ENCODE results near the gene POT1.

The POT1 gene

GRCh38 chr7:124777268-124777667 is 152.4 kb downstream of the POT1 start:
- Mint-ChIP-seq H3K4me1 (peaks cover 9% of the 10 kb centered on the region), H3K9me3 (no peaks in the 10 kb centered on the region), H3K36me3 (ENCODE audit: low read depth) (no peaks in the 10 kb centered on the region), H3K27ac (no peak overlapping the region), H3K27me3 (ENCODE audit: low read depth, poor library complexity) (peaks cover 4% of the 10 kb centered on the region), H3K4me3 (no peak overlapping the region)
- no peak for DNase-seq
- TF ChIP-seq, protein P1, sequence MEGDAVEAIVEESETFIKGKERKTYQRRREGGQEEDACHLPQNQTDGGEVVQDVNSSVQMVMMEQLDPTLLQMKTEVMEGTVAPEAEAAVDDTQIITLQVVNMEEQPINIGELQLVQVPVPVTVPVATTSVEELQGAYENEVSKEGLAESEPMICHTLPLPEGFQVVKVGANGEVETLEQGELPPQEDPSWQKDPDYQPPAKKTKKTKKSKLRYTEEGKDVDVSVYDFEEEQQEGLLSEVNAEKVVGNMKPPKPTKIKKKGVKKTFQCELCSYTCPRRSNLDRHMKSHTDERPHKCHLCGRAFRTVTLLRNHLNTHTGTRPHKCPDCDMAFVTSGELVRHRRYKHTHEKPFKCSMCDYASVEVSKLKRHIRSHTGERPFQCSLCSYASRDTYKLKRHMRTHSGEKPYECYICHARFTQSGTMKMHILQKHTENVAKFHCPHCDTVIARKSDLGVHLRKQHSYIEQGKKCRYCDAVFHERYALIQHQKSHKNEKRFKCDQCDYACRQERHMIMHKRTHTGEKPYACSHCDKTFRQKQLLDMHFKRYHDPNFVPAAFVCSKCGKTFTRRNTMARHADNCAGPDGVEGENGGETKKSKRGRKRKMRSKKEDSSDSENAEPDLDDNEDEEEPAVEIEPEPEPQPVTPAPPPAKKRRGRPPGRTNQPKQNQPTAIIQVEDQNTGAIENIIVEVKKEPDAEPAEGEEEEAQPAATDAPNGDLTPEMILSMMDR (IDR thresholded peaks at IDR 0.05) = no peak

GRCh38 chr7:124776153-124776552 is 153.5 kb downstream of the POT1 start:
- peaks cover 4% of the 10 kb centered on the region for H3K27me3 Mint-ChIP-seq (ENCODE audit: low read depth, poor library complexity)
- no peak for DNase-seq
- H3K4me1 Mint-ChIP-seq = no peaks in the 10 kb centered on the region
- no peaks in the 10 kb centered on the region for H3K9me3 Mint-ChIP-seq
- TF ChIP-seq, protein P1 (IDR thresholded peaks at IDR 0.05) = no peak
- no peak overlapping the region for H3K27ac Mint-ChIP-seq
- no peaks in the 10 kb centered on the region for H3K36me3 Mint-ChIP-seq (ENCODE audit: low read depth)
- no peak overlapping the region for H3K4me3 Mint-ChIP-seq

DNA sequence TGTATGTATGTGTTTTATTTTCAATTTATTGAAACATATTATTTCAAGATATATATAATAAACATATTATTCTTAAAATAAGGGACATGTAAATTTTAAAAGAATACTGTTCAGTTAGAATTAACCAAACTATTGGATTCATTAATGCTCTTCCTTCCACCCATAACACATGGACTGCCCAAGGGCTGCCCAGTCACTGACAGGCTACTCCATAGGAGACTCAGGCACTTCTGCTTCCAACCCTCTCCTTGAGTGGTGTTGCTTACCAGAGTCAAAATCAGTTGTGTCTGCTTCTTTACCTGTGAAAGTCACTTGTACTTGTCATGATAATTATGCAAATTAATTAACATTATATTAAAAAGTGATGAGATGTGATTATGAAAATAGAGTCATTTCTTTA is 154.2 kb downstream of the POT1 start:
- Mint-ChIP-seq H3K4me1 (no peaks in the 10 kb centered on the region), H3K27ac (no peak overlapping the region), H3K9me3 (no peaks in the 10 kb centered on the region), H3K36me3 (ENCODE audit: low read depth) (no peaks in the 10 kb centered on the region), H3K27me3 (ENCODE audit: low read depth, poor library complexity) (peaks cover 4% of the 10 kb centered on the region), H3K4me3 (no peak overlapping the region)
- TF ChIP-seq, protein P1 (IDR thresholded peaks at IDR 0.05) = no peak
- no peak for DNase-seq

DNA sequence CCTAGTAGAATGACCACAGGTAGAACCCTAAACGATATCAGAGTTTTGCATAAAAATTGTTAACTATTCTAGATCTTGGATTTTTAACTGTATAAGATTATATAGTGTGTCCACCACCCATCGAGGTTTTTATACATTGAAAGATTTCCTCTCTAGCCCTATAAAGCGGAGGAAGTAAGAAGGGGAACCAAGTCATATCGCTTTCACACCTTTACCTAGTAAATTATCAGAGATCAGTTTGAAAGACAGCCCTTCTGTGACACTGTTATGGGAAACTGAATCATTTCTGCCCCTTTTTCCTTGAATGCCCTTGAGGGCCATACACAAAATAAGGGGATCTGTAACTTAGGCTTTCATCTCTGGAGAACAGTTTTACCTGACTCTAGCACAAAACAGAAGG is 155.7 kb downstream of the POT1 start:
- TF ChIP-seq, protein P1 (IDR thresholded peaks at IDR 0.05) = no peak
- H3K27me3 Mint-ChIP-seq (ENCODE audit: low read depth, poor library complexity) = peaks cover 4% of the 10 kb centered on the region
- no peak overlapping the region for H3K27ac Mint-ChIP-seq
- no peaks in the 10 kb centered on the region for H3K4me1 Mint-ChIP-seq
- H3K9me3 Mint-ChIP-seq = no peaks in the 10 kb centered on the region
- H3K4me3 Mint-ChIP-seq = no peak overlapping the region
- no peaks in the 10 kb centered on the region for H3K36me3 Mint-ChIP-seq (ENCODE audit: low read depth)
- no peak for DNase-seq

DNA sequence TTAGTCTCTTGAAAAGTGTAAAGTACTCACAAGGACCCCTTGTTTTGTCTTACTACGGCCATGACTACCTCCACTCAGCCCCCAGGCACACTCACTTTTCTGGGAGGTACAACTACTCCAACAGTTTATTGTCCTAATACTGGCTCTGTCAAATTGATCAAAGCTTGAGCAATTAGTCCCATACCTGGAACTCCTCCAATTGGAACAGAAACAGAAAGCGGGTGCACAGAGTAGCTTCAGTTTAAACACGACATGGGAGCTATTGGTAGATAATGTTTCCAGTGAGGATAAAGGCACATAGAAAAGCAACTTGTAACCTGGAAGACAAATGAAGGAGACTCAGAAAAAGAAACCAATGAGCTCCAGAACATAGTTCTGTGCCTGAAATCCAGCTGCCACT is 156.3 kb downstream of the POT1 start:
- Mint-ChIP-seq H3K27ac (no peak overlapping the region), H3K4me3 (no peak overlapping the region), H3K36me3 (ENCODE audit: low read depth) (no peaks in the 10 kb centered on the region), H3K4me1 (no peaks in the 10 kb centered on the region), H3K27me3 (ENCODE audit: low read depth, poor library complexity) (peaks cover 4% of the 10 kb centered on the region), H3K9me3 (no peaks in the 10 kb centered on the region)
- DNase-seq = no peak
- TF ChIP-seq, protein P1 (IDR thresholded peaks at IDR 0.05) = no peak

Measured in nephron progenitor cell (in vitro differentiated cells).